HepG2 (cell line): ENCODE results near the gene AXIN1. TPM values are rescaled to one million over a fixed set of nuclear protein-coding genes. Genes with fewer than 3 reads are reported as not detected.

Experiments
- CAMTA2 ChIP-seq: sonication (generic); formaldehyde crosslinking; IDR thresholded peaks from 2 replicates; pipeline ENCODE4 v1.4.0; 2020; ENCODE audit warnings: mild to moderate bottlenecking, missing genetic modification reagents, borderline replicate concordance
- E2F2 ChIP-seq: sonication (generic); formaldehyde crosslinking; IDR thresholded peaks from 2 replicates; pipeline ENCODE4 v1.4.0; 2020; ENCODE audit warnings: missing genetic modification reagents, borderline replicate concordance
- GABPA ChIP-seq, 2 experiments: IDR thresholded peaks; 2 replicates each; pipeline ENCODE4 v1.6.1; 2011 to 2016; ENCODE audit warnings: low read depth in 2 of 2, low read length in 1 of 2, missing biosample characterization in 1 of 2, missing genetic modification characterization in 1 of 2
- HNRNPL ChIP-seq: fragments of 200-400 bp; formaldehyde crosslinking; IDR thresholded peaks from 2 replicates; pipeline ENCODE4 v1.6.1; 2017; ENCODE audit warnings: mild to moderate bottlenecking, low read depth, low read length
- MLX ChIP-seq: IDR thresholded peaks from 2 replicates; pipeline ENCODE4 v1.6.1; 2016
- RORA ChIP-seq: sonication (generic); formaldehyde crosslinking; IDR thresholded peaks from 2 replicates; pipeline ENCODE4 v1.5.0; 2020; ENCODE audit warnings: mild to moderate bottlenecking, missing genetic modification reagents, moderate library complexity
- ZBTB44 ChIP-seq: sonication (generic); formaldehyde crosslinking; IDR thresholded peaks from 2 replicates; pipeline ENCODE4 v1.4.0; 2020; ENCODE audit warnings: missing genetic modification reagents
- ZHX2 ChIP-seq, 2 experiments: sonication (generic) in 1 of 2; formaldehyde crosslinking in 1 of 2; IDR thresholded peaks; 2 replicates each; pipeline versions ENCODE4 v1.6.1 to v1.9.0; 2014 to 2022; ENCODE audit warnings: antibody characterized with exemption in 1 of 2, borderline replicate concordance in 1 of 2, inconsistent platforms in 1 of 2, low read depth in 1 of 2, missing genetic modification reagents in 1 of 2
- ZNF251 ChIP-seq: sonication (generic); formaldehyde crosslinking; IDR thresholded peaks from 2 replicates; pipeline ENCODE4 v1.9.0; 2021; ENCODE audit warnings: mild to moderate bottlenecking, missing genetic modification reagents
- ZNF607 ChIP-seq: sonication (generic); formaldehyde crosslinking; IDR thresholded peaks from 2 replicates; pipeline ENCODE4 v1.5.1; 2020; ENCODE audit warnings: missing genetic modification reagents, mild to moderate bottlenecking, borderline replicate concordance
- ZNF672 ChIP-seq: sonication (generic); formaldehyde crosslinking; IDR thresholded peaks from 2 replicates; pipeline ENCODE4 v1.8.1; 2022; ENCODE audit warnings: missing genetic modification reagents
- ZSCAN25 ChIP-seq: sonication (generic); formaldehyde crosslinking; IDR thresholded peaks from 2 replicates; pipeline ENCODE4 v1.8.0; 2022; ENCODE audit warnings: mild to moderate bottlenecking, missing genetic modification reagents
- ZSCAN31 ChIP-seq: sonication (generic); formaldehyde crosslinking; IDR thresholded peaks from 2 replicates; pipeline ENCODE4 v1.5.0; 2020; ENCODE audit warnings: low read depth, mild to moderate bottlenecking, missing genetic modification reagents
- ZSCAN5A ChIP-seq: sonication (generic); formaldehyde crosslinking; IDR thresholded peaks from 2 replicates; pipeline ENCODE4 v1.8.0; 2022; ENCODE audit warnings: mild to moderate bottlenecking, missing genetic modification reagents, borderline replicate concordance
- polyA plus RNA-seq, 8 experiments: library from polyadenylated mRNA; depleted of rRNA in 3 of 8; stranded (reverse) in 7 of 8; unstranded in 1 of 8; fragments of >200 nt; fragmentation: Illumina TruSeq in 4 of 8; extraction: Trizol in 4 of 8; gene quantifications; 2 replicates each; pipeline versions ENCODE4 v1.2.1 to v1.2.3, GENCODE V29; 2011 to 2016; ENCODE audit warnings: low read depth in 4 of 8, missing spikeins in 1 of 8, mixed read lengths in 1 of 8; ENCODE audit not compliant: insufficient read depth in 1 of 8
- total RNA-seq, 5 experiments: library from RNA; depleted of rRNA; stranded (reverse); fragments of >200 nt; fragmentation: Illumina TruSeq; extraction: Trizol; gene quantifications; 2 replicates each; pipeline ENCODE4 v1.2.3, GENCODE V29; 2016; ENCODE audit warnings: low read depth in 1 of 5

AXIN1 gene
- total and polyA plus RNA-seq, 2 of the 13 experiments (the other 11 are each of a cell fraction or from before 2014, with no cell fraction given), result 24.0 to 26.0 TPM

- TF ChIP-seq ZHX2 (IDR thresholded peaks at IDR 0.05; ENCODE audit: low read depth), result 0 out of 2 replicates have a peak, but pooled peaks have one; percentile 15
- TF ChIP-seq ZHX2 (CRISPR knock-in tag; IDR thresholded peaks at IDR 0.05; ENCODE audit: borderline replicate concordance), result no peak
- no peak for TF ChIP-seq MLX (CRISPR knock-in tag)
- TF ChIP-seq ZBTB44, result no peak
- no peak for TF ChIP-seq ZNF251 (CRISPR knock-in tag)
- no peak for TF ChIP-seq ZNF607 (CRISPR knock-in tag)
- no peak for TF ChIP-seq GABPA (IDR thresholded peaks at IDR 0.05; ENCODE audit: low read depth, low read length)
- TF ChIP-seq GABPA (CRISPR knock-in tag; IDR thresholded peaks at IDR 0.05; ENCODE audit: low read depth), result no peak
- 0 out of 2 replicates have a peak, but pooled peaks have one; percentile 32 for TF ChIP-seq ZSCAN31 (CRISPR knock-in tag)
- 0 out of 2 replicates have a peak, but pooled peaks have one; percentile 45 for TF ChIP-seq HNRNPL
- no peak for TF ChIP-seq ZSCAN5A (CRISPR knock-in tag)
- TF ChIP-seq ZNF672, result no peak
- TF ChIP-seq E2F2, result no peak
- 0 out of 2 replicates have a peak, but pooled peaks have one; percentile 27 for TF ChIP-seq ZSCAN25 (CRISPR knock-in tag)
- TF ChIP-seq RORA (CRISPR knock-in tag), result no peak
- no peak for TF ChIP-seq CAMTA2
These were observed 10.7 kb upstream of the AXIN1 start (continued) for GRCh38 chr16:363110-363765.
